NOMO-1 treated with DMSO at 0.1 percent for 48 hours (cell line): ENCODE results near the gene GSK3B.

Experiments used
- DNase-seq: peaks from one replicate; lab custom pipeline; 2025; ENCODE audit not compliant: unreplicated experiment; lab: John Stamatoyannopoulos, UW

GSK3B gene

DNA sequence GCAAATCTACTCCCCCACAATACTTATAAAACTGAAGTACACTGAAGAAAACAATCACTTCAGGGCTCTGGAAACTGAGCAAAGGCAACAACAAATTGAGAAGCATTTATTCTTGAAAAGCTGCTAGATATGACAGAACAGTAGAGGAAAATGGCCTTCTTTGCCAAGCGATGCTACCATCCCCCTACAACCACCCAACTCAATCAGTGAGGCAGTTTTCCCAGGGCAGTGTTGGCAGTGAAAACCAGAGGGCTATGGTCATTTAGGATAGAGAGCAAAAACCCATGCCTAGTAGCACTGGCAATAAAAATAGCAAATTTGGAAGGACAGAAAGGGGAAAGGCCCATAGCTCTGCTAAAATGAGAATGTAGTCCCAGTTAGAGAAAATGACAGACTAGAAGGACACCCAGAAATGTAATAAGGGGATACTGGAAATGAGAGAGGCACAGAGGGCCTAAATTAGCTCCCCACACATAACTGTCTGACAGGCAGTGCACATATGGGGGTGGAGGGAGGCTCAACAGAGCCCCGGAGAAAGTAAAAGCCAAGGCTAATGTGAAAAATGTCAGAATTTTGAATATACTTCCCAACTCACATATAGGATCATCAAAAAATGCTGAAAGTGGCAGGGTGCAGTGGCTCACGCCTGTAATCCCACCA, 143.5 kb downstream of the GSK3B start:
- no peak for DNase-seq

DNA sequence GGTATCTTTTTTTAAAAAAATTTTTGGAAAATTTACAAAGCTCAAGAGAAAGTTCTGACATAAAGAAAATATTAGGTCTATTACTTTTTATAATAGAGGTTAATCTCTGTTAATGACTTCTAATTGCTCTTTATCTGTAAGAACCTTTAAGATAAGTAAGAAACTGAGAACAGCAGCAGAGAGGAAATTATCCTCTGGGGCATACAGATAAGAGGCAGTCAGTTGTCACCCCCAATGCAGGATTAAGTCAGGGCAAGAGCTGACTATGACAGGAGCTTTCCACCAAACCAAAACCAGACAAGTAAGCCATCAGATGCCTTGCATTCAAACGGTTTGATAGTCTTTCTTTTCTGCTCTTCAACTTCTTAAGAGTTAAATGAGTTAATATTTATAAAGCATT, 149.0 kb downstream of the GSK3B start:
- DNase-seq: no peak

DNA sequence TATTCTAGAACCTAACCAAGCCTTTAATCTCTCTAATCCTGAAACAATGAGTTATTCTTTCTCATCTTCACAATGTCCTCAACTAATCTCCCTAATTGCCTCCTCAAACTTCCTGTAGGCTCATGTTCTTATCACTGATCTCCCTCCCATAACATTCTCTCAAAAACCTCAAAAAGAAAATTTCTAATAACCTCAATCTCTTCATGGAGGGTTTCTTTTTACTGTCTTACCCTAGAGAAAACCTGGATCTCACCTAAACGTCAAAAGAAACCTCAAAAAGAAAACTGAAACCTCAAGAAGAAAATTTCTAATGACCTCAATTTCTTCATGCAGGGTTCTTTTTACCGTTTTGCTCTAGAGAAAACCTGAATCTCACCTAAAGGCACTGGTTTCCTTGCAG, 150.2 kb downstream of the GSK3B start:
- no peak for DNase-seq

DNA sequence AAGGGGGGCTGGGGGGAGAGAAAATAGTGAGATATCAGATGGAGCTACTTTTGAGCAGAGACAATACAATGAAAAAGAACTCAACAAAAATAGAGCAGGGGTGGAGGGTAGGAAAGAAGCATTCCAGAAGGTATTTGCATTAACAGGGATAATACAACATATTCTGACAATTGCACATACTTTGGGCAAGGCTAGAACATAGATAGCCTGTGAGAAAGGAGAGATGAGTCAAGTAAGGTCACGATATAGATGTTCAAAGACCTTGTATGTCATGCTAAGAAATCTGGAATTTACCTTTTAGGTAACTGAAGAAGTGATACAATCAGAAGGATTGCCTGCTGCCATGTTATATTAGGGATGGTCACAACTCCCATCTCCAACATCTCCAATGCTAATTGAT, 155.2 kb downstream of the GSK3B start:
- DNase-seq: no peak

DNA sequence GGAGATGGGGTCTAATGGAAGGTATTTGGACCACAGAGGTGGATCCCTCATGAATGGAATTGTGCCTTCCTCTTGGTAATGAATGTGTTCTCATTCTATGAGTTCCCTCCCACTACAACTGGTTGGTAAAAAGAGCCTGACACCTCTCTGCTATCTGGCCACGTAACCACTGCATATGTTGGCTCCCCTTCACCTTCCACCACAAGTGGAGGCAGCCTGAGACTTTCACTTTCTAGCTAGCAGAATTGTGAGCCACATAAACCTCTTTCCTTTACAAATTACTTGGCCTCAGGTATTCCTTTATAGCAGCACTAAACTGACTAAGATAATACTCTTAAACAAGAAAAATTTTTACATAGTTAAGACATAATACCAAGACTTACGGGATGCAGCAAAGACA, 157.0 kb downstream of the GSK3B start:
- no peak for DNase-seq

DNA sequence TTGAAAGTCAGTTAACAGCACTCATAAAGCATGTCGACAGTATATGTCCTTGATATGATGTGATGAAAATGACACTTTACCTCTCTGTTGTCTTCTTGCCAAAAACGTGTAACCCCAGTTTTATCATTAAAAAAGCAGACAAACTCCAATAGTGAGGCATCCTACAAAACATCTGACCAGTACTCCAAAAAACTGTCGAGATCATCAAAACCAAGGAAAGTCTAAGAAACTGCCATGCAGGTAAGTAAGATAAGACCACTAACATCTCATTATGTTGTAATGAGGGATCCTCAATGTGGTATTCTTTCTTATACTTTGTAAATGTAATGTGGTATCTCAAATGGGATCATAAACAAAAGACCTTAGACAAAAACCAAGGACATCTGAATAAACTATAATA, 160.0 kb downstream of the GSK3B start:
- DNase-seq: no peak

DNA sequence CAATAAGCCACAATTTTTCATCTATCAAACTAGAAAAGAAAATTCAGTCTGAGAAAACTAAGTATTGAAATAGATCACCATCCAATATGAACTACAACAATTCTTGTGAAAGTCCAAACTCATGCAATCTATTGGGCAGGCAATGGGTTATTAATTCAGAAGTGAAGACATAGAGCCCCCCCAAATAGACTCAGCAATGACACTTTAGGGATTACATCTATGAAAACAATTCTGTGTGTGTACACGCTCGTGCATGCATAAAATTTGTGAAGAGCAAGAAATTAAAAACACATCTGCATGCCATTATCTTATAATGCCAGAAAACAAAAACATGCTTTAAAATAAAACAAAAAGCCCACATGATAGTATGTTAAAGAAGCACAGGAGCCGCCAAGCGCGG, 161.0 kb downstream of the GSK3B start:
- no peak for DNase-seq

DNA sequence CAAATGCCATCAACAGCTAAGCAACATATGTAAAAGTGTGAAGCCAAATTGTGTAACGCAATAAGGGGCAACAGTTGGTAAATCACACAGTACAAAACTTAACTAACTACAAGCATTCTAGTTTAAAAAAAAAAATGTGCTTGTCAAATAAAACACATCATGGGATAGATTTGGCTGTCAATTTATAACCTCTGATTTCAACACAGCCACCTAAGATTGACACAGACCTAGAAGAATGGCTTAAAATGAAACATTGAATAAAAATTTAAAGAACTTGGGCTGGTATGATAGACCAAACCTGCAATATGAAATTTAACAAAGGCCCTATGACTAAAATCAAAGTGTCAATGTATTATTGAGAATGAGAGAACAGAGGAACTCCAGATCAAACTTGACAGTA, 164.0 kb downstream of the GSK3B start:
- peak; percentile 1 for DNase-seq

DNA sequence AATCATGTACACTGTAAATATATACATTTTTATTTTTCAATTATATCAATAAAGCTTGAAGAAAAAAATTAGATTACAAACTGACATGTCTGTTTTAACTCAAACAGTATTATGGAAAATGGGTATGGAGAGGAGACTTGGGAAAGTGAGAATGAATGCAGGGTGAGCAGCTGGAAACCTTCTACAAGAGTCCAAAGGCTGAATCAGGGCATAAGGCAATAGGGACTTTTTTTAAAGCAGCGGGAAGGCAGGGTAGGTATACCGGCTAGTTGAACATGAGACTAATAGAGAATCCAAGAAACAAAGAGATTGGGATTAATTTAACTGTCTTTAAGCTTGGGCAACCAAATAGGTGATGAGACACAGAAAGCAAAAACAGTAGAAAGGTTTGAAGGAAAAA, 167.1 kb downstream of the GSK3B start:
- DNase-seq: no peak

DNA sequence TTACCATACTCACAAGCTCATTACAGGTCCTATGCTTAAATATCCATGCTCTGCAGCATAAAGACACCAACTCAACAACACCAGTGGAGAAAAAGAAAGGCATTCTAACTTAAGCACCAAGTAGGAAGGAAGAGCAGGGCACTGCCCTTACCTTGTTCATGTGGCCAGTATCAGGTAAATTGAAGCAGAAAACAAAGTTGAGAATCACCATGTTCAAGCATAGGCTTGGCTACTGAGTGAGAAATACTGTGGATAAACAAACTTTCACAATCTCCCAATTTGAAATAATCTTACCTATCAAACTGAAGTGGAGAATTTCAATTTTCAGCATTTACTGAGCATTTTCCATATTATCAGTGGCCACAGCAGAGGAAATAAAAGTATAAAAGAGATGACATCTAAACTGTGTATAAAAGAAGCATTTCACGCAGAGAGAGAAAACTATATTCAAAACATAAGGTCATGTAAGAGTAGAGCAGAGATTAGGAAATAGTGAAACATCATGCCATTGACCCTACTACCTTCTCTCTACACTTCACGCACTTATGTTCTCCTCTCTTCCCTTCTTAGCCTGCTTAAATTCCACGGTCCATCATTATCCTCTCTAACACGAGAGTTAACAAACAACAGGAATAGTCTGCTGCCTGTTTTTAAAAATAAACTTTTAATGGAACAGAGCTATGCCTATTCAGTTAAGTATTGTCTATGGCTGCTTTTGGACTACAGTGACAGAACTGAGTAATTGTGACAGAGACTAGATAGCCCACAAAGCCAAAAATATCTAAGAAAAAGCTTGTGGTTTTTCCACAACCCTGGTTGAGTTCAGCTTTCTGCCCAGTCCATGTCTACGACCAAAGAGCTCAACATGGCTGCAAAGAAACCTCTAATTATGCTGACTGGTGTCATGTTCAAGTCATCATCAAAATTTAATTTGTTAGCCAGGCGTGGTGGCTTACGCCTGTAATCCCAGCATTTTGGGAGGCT, 169.8 kb downstream of the GSK3B start:
- DNase-seq: no peak

DNA sequence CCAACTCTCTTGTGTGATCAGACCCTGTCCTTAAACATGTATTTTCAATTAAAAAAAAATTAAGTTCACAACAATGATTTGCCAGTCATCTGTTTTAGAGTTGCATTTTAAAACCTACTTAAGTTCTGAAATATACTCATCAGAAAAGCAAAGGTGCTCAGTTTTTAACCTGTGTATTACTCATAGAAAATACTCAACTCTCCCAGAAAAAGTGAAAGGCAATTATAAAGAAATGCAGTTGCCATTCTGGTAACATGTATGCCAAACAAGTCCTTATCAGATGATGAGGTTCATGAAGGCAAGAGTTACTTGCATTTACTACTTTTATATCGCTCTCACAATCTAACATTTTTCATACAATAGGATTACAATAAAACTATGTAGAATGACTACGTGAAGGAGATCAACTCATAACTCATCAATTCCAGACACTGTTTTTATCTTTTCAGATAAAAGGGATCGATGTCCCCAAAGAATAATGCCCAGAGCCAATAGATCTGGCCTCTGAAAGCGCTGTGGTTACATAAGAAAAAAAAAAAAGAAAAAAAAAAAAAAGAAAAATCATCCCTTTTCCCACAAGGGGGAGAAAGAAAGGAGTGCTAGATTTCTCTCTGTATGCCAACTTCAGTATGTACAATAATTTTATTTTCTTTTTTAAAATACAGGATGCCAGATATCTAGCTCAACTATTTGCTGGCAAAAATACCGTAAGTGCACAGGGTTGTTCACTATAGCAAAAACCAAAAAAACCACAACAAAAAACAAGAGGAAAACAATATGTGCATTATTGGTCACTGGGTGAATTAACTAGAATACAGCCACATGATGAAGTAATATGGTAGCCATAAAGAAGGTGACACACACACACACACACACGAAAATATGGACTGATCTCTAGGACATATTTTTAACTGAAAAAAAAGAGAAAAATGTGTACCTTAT, 175.0 kb downstream of the GSK3B start:
- no peak for DNase-seq

DNA sequence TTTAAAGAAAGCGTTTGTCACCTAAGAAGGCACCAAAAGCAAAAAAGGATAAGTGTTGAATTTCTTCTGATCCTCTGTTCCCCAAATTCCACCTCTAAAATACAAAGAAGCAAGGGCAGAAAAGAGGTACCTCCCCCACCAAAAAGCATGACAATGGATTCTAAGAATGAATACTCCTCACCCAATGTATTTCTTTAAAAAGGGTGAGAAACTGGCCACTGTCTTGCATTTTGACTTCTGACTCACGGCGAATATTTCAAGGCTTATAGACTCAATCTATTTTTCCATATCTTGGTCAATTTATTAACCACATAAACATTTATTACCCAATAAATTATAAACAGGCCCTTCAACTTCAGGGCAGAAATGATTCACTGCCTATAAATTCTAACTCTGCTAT, 181.2 kb downstream of the GSK3B start:
- no peak for DNase-seq

DNA sequence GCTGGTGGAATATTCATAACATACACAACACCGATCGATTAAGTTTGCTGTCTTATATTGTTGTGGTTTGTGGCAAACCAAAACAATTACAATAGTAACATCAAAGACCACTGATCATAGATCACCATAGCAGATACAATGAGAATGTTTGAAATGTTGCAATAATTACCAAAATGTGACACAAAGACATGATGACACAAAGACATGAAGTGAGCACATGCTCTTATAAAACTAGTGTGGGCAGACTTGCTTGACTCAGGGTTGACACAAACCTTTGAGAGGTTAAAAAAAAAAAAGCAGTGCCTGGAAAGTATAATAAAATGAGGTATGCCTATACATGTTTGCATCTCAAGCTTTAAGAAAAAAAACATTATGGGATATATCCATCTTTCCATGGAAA, 182.0 kb downstream of the GSK3B start:
- DNase-seq: no peak

DNA sequence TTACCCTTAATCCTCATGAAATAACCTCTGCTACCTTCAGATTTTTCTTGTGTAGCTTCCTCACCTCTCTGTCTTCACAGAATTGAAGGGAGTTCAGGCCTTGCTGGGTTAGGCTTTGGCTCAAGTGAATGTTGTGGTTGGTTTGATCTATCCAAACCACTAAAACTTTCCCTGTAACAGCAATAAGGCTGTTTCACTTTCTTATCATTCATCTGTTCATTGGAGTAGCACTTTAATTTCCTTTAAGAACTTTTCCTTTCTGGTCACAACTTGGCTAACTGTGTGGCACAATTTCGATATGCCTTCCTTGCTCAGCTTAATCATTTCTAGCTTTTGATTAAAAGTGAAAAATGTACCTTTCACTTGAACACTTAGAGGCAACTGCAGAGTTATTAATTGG, 182.5 kb downstream of the GSK3B start:
- no peak for DNase-seq

DNA sequence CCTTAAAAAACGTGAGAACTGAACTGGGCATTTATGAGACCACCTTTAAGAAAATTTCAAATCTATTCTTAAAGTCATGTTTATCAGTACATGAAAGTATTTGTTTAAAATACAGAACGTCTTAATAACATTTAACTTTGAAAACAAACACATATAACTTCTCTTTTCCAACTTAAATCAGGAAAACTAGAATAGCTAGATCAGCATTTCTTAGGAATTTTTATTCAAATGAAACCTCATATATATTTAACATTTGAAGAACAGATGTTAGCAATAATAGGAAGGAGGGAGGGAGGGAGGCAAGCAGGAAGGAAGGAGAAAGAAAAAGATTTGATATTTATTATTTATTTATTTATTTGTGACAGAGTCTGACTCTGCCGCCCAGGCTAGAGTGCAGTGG, 192.2 kb downstream of the GSK3B start:
- DNase-seq: no peak

DNA sequence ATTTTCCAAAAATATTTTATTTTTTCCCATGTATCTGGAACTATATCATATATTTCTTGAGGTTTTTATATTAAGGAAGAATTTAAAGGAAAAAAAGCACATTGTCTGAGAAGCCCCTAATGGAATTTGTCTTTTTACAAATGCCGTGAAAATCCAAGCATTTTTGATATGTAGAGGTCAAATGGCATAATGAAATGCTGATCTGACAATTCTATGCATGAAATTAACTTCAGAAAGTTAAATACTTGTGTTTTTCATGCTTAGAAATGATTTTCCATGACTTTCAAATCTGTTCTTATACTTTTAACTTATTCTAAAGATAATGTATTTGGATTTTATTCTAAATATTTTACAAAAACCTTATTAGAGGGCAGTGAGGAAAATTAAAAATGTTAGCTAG, 193.1 kb downstream of the GSK3B start:
- DNase-seq: no peak

DNA sequence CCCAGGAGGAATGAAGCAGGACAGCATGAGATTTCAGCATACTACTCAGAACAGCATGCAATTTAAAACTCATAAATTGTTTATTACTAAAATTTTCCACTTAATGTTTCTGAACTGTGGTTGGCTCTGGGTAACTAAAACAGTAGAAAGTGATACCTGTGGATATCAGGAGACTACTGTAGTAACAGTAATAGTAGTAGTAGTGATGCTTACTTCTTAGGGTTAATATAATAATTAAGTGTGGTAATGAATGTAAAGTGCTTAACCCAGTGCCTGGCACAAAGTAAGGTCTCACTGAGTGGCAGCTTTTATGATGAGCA, 195.1 kb downstream of the GSK3B start:
- no peak for DNase-seq

DNA sequence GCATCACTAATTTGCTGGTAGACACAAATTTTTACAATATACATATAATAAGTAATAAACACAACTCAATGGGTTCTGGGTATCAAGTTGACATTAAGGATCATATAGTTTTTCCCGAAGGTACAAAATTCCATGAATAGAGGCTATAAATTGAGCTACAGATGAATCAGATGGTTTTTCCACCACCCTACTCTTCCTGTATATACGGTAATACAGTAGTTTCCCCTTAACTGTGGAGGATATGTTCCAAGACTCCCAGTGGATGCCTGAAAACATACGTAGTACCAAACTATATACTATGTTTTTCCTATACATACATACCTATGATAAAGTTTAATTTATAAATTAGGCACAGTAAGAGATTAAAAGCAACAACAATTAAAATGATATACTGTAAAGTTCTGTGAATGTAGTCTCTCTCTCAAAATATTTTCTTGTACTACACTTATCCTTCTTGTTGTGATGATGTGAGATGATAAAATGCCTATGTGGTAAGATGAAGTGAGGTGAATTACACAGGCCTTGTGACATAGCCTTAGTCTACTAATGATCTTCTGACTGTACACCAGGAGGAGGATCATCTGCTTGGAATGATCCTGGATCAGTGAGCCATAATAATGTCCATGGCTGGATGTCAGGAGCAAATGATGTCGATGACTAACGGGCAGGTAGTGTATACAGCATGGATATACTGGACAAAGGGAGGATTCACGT, 195.6 kb downstream of the GSK3B start:
- no peak for DNase-seq

DNA sequence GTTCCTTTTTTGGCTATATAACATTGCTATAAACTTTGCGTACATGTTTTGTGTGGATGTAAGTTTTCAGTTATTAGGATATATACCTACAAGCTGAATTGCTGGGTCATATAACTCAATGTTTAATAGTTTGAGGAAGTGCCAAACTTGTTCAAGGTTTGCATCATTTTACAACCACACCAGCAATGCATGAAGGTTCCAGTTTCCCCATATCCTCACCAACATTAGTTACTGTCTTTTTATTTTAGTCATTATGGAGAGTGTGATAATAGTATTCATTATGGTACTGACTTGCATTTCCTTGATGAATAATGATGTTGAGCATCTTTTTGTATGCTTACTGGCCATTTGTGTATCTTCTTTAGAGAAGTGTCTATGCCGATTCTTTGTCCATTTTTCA, 200.1 kb downstream of the GSK3B start:
- DNase-seq: peak; percentile 81

DNA sequence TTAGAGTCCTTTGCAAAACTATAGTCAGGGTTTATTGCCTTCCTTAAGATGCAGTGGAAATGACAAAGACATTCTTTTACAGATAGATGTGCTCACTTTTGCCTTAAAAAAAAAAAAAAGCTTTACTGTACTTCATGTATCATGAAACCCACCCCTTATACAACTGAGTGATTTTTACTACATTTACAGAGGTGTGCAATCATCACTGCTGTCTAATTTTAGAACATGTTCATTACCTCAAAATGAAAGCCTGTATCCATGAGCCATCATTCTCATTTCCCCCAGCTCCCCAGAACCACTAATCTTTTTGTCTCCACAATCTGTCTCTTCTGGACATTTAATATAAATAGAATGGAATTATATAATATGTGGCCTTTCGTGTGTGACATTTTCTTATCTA, 200.5 kb downstream of the GSK3B start:
- no peak for DNase-seq
